Fibroblast of skin of scalp (primary cell): ENCODE data around the gene S100A7A. TPM values are rescaled to one million over a fixed set of nuclear protein-coding genes. Genes with fewer than 3 reads are reported as not detected.

Source experiments
- DNase-seq: peaks from one replicate; pipeline ENCODE4 v3.0.0-alpha.2; 2013
- polyA plus RNA-seq, 2 experiments: library from polyadenylated mRNA; unstranded; fragments of 120-200 nt; gene quantifications; one replicate each; pipeline ENCODE4 v1.2.1, GENCODE V29; 2013; ENCODE audit not compliant: insufficient read length in 2 of 2

The S100A7A gene
- not detected for polyA plus RNA-seq (2013, experiment 1 of 2; ENCODE audit: insufficient read length)
- not detected for polyA plus RNA-seq (2013, experiment 2 of 2; ENCODE audit: insufficient read length)

DNA sequence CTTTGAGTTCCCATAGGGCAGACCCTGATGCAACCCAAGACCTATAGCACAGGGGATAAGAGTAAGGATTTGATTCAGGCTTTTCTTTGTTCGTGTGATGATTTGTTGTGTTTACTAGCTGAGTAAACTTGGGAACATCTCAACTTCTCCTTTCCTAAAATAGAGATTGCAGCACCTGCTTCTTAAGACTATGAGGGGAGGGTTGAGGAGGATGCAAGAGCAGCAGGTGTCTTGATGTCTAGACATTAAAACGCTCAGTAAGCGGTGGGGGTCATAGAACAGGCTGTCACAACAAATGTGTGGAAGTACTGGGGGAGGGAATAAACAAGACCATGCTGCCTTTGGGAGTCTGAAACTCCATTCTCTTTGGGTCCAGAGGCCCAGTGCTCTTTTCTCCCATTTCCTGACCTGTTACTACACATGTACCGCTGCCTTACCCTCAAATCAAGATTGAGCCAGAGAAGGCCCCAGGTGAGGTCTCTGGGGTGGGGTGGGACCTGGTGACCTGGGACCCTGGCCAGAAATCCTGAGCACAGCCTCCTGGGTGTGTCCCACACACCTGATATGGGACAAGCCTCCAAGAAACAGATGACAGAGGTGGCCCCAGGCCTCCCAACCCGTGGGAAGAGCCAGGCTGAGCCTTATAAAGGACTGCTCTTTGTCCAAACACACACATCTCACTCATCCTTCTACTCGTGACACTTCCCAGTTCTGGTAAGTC, at the start of gene S100A7A:
TSS of gene S100A7A (plus strand) at position 671 of the 721 bp plus-strand sequence. CDS start 1,563 bp downstream, outside the sequence.
- DNase-seq: no peak

DNA sequence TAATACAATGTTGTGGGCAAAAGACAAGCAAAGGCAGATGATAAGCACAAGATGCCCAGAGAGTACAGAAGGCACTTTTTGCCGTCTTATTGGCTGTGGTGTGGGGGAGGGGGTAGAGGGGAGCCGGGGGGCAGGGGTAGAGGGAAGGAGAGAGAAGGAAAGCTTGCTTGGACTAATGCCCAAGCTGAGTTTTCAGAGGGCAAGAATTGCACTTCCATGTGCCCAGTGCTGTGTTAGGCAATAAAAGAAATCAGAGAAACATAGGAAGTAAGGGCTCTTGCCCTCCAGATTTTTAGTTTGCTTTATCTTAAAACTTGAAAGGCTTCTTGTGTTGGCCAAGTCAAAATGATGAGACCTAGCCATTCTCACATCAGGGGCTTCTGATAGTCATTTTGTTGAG, 49.2 kb upstream of the S100A7A start:
- no peak for DNase-seq

DNA sequence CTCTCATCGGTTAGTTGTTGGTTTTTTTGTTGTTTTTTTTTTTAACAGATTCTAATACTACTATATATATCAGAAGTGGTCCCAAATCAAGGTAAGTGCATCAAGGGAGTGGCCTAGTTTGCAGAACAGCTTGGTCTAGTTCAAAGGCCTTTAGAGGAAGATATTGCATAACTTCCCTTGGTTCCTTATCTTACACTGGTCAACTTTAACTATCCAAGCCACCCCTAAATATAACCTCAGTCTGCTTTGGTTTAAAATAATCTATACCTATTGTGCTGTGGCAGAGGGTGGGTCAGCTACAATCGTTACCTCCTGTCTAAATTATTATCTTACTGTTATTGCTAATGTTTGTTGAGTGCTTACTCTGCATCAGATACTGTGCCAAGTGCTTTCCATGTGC, 47.8 kb upstream of the S100A7A start:
- no peak for DNase-seq

DNA sequence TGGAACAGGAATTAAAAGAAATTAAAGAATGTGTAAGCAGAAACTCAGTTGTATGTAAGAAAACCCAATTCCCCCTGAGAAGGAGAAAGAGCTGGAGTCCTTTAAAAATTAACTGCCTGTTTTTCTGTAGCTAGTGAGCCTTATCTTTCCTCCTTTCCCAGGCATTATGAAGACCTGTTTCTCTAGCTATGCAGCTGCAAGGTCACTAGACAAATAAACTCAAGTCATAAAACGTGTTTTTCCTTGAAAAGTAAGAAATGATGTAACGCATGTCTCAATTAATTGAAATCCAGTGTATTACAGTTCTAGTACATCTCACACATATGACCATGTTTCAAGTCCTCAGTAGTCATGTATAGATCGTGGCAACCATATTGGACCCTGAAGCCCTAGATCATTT, 46.2 kb upstream of the S100A7A start:
- no peak for DNase-seq

DNA sequence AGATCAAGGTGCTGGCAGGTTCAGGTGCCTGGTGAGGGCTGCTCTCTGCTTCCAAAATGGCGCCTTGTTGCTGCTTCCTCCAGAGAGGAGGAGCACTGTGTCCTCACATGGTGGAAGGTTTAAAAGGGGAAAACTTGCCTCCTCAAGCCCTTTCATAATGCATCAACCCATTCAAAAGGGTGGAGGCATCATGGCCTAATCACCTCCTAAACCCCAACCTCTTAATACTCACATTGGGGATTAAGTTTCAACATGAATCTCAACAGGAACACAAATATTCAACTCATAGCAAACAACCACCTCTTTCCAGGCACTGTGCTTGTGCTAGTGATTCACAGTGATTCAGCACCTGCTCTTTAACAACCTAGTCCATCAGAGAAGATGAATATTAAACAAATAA, 45.1 kb upstream of the S100A7A start:
- no peak for DNase-seq

DNA sequence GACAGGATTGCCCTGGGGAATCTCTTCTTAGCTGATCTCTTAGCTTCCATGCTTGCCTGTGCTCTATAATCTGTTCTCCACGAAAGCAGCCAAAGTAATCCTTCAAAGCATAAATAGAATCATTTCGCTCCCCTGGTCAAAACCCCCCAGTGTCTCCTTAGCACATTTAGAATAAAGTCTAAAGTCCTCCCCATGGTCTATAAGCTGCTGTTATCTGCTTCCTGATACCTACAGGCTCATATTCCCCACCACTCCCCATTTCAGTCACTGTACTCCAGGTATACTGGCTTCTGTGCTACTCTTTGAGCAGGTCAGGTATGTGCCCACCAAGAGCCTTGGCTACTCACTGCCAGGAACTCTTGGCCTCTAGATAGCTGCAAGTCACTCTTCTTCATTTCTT, 43.7 kb upstream of the S100A7A start:
- DNase-seq: no peak

DNA sequence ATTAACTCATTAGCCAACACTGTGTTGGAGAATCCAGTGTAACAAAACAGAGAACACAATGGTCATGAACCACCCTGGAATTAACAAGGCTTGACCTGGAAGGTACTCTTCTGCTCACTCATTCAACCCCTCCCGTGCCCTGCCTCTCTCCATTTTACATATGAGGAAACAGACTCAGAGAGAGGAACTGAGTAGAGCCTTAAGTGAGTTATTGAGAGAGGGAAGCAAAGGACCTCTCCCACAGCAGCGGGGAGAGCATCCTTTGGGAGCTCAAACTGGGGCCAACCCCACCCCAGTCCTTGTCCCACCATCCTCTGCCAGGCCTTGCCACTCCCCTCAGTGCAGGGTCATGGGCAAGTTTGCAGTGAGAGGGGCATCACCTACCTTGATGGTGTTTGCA, 42.2 kb upstream of the S100A7A start:
- DNase-seq: no peak

DNA sequence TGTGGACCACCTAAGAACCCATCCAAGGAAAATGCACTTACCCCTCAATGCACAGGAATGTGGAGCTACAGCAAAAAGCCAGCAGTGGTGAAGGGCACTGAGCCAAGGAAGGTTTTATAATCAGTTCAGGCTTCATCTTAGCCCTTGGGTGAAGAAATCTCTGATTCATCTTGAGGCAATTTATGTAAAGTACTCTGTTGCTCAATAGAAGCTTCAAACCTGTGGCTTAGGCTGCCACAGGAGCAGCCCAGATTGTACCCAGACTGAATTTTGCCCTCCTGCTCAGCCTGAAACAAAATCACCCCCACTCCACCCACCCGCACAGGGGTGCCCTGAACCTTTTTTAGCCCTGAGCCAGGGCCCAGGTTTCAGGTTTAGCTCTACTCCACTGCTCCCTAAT, 40.8 kb upstream of the S100A7A start, which contains the start of gene S100A12:
TSS of gene S100A12 (minus strand) at position 111 of the 400 bp plus-strand sequence. CDS start 1,029 bp downstream, outside the sequence.
- peak; percentile 30 for DNase-seq

DNA sequence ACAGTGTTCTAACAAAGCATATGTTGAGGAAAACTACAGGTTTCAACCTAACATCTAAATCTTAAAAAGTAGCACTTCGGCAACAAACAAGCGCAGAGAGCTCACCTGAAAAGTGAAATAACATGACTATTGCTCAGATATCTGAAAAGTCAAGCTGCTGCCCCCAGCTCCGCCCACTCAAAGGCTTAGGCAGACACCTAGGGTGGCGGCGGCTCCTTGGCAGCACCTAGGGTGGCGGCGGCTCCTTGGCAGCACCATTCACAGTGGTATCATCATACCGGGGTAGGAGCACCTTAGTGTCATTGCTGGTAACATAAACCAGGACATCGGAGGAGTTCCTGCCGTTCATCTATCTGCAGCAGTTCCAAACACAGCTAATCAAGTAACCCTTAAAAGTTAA, 36.7 kb upstream of the S100A7A start:
- DNase-seq: no peak

DNA sequence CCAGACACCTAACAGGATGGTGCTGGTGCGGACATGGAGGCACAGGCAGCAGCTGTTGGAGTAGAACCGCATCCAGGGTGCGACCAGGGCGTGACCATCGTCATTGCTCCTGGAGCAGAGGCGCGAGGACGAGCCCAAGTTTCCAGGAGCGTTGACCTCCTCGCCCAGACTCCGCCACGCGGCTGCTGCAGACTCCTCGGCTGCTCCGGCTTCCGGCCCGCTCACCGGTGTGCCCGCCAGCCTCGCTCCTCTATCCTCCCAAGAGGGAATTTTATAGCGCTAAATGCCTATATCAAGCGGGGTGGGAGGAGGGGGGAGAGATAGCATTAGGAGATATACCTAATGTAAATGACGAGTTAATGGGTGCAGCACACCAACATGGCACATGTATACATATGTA, 35.6 kb upstream of the S100A7A start:
- DNase-seq: no peak

DNA sequence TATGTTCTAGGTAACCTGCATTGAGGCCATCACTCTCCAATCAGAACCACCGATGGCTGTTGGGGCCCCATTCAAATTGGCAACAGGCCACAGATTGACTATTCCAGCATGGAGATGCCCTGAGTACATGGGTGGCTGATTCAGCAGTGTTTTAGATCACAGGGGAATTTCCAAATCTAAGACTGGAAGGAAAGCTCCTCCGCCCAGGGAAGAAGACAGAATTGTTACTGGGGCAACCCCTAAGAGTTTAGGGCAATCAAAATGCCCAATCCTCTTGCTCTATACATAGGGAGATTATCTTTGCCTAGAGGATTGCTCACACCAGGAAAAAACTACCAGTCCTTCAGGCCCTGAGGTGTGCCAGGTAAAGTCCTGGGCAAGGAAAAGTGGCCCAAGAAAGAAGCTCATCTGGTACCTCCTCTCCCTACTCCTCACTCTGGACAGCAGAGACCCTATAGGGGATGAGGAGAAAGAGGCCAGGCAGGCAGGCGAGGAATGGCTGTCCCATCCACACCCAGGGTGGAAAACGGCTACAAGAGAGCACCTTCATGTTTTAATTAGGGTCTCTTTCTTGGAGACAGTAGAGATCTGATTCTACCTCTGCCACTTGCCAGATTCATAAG, 31.3 kb upstream of the S100A7A start:
- DNase-seq: no peak

DNA sequence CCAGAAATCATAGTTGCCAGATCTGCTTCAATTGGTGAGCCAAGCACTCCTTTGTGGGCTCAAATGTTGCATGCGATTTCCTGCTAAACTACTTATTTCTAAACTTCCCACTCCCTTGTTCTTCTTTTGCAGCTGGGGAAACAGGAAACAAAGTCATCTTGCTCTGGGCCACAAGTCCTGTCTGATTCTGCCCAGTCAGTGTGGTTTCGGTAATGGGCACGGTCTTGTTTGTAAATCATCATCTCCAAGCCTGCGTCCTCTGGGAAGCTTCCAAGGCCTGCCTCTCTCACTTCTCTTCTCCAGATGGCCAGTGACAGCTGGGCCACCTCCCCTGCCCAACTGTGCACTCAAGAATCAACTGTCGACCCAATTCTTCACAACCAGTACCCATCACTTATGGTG, 29.8 kb upstream of the S100A7A start:
- no peak for DNase-seq

DNA sequence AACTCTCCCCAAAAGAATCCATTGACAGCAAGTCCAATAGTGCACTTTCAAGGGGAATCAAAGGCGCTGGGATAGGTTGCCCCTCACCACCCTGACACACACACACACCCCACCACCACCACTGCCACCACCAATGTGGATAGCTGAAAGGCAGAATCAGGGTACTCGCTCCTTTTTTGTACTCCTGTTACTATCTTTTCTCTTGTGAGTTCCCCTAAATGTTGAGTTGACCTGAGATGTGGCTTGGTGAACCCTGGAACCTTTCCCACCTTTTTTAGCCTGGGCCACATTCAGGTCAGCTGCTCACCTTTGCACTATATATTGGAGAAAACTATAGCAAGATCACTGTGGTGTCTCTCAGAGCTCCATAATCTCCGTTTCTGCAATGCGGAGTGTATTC, 29.3 kb upstream of the S100A7A start:
- DNase-seq: no peak

DNA sequence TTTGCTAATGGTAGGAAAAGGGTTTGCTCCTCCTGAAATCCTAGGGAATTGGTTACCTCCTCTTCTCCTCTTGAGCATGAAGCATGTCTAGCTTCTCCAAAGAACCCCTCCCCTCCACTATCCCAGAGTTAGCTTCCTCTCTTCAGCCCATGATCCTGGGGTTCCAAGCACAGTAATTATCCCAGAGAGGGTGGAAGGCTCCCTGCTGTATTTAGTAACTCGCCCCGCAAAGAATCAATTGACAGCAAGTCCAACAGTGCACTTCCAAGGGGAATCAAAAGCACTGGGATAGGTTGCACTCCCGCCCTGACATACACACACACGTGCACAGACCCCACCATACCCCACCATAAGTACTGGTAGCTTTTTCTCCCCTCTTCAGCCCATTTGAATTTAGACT, 28.5 kb upstream of the S100A7A start:
- DNase-seq: no peak

DNA sequence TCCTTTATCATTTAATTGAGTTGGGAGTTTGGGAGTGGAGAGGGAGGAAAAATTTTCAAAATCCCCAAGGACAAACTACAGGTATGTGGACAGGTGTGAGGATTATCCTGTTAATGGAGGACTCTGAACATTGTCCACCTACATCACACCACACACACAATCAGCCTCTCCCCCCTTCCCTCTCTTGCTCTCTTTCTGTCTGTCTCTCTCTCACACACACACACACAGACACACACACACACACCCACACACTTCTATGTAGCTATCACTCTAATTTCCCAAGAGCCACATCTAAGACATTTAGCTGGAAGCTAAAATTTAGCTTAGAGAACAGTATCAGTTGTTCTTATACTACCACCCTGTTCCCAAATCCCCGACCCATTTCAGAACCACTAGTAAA, 26.9 kb upstream of the S100A7A start:
- no peak for DNase-seq

DNA sequence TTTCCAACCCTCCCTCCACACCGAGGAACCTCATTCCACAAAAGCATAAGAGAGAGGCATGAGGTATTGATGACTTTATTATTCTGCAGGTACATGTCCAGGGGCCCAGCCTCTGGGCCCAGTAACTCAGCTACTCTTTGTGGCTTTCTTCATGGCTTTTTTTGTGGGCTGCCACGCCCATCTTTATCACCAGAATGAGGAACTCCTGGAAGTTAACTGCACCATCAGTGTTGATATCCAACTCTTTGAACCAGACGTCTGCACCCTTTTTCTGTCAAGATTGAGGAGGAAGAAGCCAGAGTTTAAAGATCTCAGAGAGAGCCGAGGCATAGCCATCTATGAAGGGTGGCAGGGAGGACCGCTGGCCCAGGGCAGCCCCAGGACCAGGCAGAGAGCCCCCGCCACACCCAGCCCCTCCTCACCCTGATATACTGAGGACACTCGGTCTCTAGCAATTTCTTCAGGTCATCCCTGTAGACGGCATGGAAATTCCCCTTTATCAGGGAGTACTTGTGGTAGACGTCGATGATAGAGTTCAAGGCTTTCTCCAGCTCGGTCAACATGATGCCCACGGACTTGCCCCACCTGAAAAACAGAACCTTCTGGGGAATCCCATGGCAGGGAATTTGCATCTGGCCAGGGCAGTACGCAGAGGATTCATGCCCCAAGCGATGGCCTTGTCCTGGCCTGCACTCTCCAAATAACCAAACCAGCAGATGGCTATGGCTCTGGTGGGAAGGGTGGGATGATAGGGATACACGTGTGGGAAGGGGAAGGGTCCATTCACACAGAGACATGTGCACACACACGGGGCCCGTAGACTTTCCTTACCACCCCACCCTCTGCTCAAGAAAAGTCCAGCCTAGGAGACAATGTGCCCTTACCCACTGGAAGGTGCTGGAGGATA, 26.1 kb upstream of the S100A7A start:
- DNase-seq: no peak

DNA sequence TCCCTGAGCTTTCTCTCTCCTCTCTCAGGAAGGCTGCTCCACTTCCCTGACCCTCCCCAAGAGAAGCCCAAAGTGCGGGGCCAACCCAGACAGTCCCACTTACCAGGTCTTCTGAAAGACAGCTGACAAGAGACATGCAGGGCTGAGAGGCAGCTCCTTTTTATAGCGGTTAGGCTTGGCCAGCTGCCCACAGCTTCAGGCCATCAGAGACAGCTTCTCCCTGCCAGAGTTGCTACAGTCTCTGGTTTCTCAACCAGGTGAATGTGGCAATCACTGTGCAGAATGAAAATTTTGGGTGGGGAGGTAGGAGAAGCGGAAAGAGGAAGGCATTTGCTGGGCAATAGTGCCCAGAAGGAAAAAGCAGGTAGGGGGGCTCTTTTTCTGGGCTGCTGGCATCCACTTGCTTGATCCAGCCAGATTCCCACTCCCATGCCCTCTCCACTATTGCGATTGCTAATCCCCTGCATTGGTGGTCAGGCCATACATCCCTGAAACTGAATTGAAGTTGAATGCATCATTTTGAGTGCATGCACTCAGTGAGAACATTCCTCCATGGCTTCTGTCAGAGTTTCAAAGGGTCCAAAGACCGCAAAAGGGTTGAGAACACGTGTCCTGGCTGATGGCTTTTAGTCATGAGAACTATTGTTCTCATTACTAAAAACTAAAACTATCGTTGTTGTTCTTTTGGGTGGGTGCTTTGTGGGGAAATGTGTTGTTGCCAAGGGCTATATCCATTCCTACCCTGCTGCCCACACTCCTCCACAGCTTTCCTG, 25.2 kb upstream of the S100A7A start, which contains the start of gene S100A8:
TSS of gene S100A8 (minus strand) at position 136 of the 773 bp plus-strand sequence. CDS start 538 bp downstream, outside the sequence.
- DNase-seq: no peak

DNA sequence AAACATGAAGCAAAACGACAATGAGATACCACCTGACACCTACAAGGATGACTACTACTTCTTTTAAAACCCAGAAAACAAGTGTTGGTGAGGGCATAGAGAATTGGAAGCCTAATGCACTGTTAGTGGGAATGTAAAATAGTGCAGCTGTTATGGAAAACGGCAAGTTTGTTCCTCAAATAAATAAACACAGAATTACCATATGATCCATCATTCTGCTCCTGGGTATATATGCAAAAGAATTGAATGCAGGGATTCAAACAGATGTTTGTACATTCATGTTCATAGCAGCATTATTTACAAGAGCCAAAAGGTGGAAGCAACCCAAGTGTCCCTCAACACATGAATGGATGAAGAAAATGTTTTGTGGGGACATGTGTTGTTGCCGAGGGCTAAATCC, 24.1 kb upstream of the S100A7A start:
- no peak for DNase-seq

DNA sequence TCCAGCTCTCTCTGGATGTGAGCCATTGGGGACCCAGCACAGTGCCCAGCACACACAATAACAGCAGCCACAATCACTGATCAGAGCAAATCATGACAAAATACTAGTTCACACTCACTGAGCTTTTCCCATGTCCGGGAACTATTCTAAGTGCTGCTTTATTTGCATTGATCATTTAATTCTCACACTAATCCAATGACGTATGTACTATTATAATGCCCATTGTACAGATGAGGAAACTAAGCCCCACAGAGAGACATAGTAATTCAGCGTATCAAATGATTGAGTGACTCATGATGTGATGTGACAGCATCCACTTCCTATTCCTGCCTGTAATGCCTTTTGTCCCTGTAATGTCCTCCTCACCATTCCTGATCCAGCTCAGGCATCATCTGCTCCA, 23.5 kb upstream of the S100A7A start:
- no peak for DNase-seq

DNA sequence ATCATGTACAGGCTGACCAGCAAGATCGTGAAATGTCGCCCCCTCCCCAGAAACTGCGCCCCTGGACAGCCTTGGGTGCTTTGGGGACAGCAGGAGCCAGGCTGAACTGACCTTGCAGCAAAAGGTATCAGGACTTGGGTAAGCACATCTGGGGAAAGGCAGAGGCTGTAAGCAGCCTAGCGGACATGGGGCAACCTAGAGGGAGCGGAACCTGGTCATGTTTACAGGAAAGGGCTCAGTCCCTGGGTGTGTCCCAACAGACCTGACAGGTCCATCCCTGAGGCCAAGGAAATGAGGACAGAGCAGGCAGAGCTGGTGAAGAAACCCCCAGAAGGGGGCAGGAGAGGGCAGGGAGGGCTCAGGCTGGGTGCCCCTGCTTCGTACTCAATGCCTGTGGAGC, 22.4 kb upstream of the S100A7A start:
- DNase-seq: no peak

DNA sequence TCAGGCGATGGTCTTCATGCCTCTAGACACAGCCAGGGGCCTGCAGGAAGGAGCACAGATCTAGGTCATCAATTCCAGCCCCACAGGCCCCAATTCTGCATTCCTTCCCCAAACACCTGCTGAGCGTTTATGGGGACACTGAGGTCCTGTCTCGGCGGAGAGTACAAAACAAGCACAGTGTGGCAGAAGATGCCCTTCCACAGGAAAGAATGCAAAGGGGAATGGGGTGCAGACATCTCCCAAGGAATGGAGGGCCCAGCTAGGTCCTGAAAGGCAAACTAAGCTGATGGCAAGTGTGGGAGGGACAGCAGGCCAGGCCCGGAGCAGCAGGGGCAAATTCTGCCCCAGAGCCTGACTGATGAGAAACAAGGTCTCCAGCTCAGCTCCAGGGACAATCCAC, 21.9 kb upstream of the S100A7A start:
- DNase-seq: no peak

DNA sequence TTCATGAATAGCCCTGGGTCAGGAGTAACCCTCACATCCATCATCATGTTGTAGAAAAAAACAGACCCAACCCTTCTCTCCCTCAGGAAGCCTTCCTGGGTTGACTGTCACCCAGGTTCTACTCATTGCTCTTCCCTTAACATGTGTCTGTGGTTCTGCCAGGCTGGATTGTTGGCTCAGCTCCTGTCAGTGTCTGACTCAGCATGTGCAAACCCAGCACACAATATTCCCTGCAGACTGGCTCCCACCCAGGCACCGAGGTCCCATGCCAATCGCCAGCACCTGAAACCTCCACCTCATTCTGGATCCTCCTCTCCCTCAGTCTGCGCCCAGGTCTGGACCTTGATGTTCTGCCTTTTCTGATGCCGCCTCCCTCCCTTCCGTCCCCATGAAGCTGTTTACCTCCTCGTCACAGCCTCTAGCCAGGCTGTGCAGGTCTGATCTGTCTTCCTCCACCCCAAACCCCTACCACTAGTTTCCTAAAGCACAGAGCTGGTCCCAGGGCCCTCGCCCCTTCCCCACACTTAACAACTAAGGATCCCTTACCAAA, 21.1 kb upstream of the S100A7A start:
- no peak for DNase-seq
